Subcutaneous adipose tissue (tissue), 4 donors: ENCODE measurements around the gene SCMH1. TPM values are rescaled to one million over a fixed set of nuclear protein-coding genes. Genes with fewer than 3 reads are reported as not detected.

Experiments
- total RNA-seq, 4 donors: library from RNA; depleted of rRNA; stranded (reverse); fragments of >200 nt; gene quantifications; one replicate each; pipeline ENCODE4 v1.1.0, GENCODE V29; 2016
- TF ChIP-seq, protein P1 (sequence below): fragments of 450-650 bp; IDR thresholded peaks from one replicate; pipeline ENCODE4 v1.5.1; 2016; ENCODE audit warnings: low read depth, mild to moderate bottlenecking, control low read depth, antibody characterized with exemption, moderate library complexity

Gene SCMH1
- total RNA-seq, 4 donors from 2014 or later, result 27.7 to 47.3 (median 46.1) TPM

DNA sequence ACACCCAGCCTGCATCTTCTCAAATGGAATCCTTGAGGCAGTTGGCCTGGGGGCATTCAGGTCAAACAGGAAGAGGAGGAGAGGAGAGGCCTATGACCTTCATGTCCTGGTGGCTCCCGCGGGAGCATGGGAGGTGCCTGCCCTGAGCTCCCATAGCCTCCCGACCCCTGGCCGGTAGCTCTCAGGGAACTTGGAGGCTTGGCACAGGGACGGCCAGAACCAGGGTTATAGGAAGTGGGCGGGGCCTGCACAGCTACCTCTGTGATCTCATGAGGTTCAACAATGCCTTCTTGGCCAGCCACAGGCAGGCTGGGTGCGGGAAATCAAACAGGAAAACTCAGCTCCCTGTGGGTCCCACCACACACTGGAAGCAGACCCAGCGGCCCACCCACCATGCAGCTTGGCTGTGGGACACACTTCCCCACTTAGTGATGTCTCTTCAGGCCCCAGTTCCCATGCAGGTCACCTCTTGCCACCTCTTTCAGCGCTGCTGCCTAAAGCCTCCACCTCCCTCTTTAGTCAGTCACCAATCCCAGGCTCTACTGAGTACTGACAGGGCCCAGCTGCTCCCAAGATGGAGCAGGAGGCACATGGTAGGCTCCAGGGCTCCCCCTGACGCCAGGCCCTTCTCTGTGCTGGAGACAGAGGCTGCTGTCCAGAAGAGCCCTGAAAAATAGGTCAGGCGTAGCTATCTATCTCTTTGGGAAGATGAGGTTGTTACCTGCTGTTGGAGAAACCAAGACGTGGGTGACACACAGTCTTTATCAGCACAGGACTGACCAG lies 220.4 kb downstream of the SCMH1 start, which contains the start of gene SLFNL1:
Gene SLFNL1, minus strand, starts transcription at position 200 of the 783 bp plus-strand sequence. CDS start 1,065 bp downstream, outside the sequence.
- TF ChIP-seq, protein P1, sequence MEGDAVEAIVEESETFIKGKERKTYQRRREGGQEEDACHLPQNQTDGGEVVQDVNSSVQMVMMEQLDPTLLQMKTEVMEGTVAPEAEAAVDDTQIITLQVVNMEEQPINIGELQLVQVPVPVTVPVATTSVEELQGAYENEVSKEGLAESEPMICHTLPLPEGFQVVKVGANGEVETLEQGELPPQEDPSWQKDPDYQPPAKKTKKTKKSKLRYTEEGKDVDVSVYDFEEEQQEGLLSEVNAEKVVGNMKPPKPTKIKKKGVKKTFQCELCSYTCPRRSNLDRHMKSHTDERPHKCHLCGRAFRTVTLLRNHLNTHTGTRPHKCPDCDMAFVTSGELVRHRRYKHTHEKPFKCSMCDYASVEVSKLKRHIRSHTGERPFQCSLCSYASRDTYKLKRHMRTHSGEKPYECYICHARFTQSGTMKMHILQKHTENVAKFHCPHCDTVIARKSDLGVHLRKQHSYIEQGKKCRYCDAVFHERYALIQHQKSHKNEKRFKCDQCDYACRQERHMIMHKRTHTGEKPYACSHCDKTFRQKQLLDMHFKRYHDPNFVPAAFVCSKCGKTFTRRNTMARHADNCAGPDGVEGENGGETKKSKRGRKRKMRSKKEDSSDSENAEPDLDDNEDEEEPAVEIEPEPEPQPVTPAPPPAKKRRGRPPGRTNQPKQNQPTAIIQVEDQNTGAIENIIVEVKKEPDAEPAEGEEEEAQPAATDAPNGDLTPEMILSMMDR, result no peak

DNA sequence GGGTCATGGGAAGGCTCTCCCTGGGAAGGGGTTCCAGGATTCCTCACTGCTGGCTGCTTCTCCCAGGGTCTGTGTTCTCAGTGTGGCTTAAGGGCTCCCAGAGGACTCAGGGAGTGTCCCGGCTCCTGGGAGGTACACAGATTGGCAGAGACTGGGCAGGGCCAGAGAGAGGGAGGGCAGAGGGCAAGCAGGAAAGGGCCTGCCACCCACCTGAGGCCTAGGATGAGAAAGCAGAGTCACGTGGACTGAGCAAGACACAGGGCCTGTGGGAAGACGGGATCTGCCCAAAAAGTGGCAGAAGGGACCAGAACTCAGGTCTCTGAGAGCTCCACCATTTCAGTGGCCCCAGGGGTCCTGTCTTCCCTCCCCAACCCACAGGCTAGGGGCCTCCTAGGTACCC lies 221.5 kb downstream of the SCMH1 start:
- TF ChIP-seq, protein P1, result no peak

DNA sequence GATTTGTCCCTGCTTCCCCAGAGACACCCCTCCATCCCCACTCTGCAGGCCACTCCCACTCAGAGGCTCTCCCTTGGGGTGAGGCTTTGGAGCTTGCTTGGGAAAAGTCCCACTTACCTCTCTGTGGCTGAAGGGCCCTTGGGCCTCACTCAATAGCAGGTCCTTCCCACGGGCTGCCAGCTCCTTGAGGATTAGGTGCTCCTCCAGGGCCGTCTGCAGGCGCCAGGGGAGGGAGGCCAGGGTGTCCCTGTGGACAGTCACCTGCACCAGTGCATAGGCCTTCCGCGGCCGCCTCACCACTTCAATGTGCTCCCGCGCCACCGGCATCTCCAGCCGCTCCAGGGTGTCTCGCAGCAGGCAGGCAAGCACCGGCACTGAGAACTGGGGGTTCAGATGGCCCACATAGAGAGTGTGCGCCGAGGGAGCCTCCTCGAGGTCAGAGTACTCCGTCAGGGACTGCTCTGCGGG lies 222.0 kb downstream of the SCMH1 start:
- TF ChIP-seq, protein P1, result no peak

DNA sequence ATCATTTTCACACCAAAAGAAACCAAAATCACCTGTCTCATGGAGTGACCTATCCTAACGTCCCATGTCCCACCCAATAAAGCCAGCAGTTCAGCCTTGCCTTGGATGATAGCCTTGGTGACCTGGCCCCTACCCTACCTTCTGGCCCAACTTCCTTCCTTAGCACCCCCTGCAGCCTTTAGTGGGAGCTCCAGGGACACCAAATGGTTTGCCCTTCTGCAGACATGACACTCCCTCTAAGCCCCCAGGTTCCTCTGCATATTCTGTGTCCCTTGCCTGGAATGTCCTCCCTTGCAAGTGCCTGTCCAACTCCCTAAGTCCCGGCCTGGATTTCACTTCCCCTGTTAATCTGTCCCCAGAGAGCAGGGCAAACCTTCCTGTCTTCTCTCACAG lies 222.8 kb downstream of the SCMH1 start:
- TF ChIP-seq, protein P1, result no peak

DNA sequence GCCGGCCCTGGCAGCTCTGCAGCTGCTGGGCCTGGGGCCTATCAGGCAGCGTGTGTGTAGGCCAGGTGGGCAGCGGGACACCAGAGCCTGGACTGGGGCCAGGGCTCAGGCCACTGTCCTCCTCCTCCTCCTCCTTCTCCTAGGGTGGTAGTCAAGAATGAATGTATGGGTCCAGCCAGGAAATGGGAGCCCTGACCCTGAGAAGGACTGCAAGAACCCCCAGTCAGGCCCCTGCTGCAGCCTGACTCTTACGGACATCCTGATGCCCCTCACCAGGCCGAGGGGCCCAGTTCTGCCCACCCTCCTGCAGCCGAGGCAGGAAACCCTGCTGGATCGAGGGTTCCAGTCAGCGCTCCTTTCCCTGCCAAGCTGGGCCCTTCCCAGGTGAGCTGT lies 224.1 kb downstream of the SCMH1 start:
- TF ChIP-seq, protein P1, result no peak

DNA sequence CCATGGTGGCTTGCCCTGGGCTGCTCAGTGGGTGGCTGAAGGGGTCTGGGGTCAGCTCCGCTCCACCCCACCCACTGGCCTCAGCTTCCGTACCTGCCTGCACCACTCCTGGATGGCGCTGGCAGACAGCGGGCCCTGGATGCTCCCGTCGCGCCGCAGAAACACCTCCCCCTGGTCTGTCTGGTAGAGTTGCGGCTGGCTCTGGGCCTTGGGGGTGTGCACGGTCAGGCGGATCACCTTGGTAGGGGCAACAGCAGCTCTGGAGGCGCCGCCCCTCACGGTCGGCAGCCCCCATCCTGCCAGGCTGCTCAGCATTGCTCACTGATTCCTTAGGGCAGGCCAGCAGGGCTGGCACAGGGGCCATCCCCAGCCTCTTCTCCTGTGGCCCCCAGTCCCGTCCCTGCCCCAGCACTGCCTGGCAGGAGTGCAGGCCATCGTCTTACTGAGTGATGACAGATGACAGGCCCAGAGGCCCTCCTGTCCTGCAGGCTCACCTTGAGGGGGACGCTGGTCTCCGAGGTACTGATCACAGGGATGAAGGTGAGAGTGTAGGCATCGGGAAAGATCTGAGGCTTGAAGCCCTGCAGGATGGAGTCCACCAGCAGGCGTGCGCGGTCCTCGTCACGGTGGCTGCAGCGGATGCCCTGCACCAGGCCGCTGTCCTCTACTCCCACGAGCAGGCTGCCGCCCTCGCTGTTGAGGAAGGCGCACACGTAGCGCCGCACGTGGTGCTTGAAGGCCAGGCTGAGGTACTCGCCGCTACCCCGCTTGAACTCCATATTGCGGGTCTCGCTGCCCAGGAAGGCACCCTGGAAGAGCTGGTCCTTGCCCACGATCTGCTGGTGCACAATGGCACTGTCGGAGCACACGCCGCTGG lies 224.7 kb downstream of the SCMH1 start:
- TF ChIP-seq, protein P1, result no peak
